ENCODE measurements around the gene SSTR3. TPM values are rescaled to one million over a fixed set of nuclear protein-coding genes. Genes with fewer than 3 reads are reported as not detected.

Gene SSTR3
- total and polyA plus RNA-seq, 10 of the 15 experiments (the other 5 are each of a cell fraction or from before 2014, with no cell fraction given), result 0.03 to 4.5 (median 2.4) TPM

- no peak for TF ChIP-seq RELA (IDR thresholded peaks at IDR 0.05; ENCODE audit: borderline replicate concordance, partially characterized antibody)
- TF ChIP-seq, protein P1, sequence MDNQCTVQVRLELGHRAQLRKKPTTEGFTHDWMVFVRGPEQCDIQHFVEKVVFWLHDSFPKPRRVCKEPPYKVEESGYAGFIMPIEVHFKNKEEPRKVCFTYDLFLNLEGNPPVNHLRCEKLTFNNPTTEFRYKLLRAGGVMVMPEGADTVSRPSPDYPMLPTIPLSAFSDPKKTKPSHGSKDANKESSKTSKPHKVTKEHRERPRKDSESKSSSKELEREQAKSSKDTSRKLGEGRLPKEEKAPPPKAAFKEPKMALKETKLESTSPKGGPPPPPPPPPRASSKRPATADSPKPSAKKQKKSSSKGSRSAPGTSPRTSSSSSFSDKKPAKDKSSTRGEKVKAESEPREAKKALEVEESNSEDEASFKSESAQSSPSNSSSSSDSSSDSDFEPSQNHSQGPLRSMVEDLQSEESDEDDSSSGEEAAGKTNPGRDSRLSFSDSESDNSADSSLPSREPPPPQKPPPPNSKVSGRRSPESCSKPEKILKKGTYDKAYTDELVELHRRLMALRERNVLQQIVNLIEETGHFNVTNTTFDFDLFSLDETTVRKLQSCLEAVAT (IDR thresholded peaks at IDR 0.05), result peak; percentile 98
- TF ChIP-seq, protein P2, sequence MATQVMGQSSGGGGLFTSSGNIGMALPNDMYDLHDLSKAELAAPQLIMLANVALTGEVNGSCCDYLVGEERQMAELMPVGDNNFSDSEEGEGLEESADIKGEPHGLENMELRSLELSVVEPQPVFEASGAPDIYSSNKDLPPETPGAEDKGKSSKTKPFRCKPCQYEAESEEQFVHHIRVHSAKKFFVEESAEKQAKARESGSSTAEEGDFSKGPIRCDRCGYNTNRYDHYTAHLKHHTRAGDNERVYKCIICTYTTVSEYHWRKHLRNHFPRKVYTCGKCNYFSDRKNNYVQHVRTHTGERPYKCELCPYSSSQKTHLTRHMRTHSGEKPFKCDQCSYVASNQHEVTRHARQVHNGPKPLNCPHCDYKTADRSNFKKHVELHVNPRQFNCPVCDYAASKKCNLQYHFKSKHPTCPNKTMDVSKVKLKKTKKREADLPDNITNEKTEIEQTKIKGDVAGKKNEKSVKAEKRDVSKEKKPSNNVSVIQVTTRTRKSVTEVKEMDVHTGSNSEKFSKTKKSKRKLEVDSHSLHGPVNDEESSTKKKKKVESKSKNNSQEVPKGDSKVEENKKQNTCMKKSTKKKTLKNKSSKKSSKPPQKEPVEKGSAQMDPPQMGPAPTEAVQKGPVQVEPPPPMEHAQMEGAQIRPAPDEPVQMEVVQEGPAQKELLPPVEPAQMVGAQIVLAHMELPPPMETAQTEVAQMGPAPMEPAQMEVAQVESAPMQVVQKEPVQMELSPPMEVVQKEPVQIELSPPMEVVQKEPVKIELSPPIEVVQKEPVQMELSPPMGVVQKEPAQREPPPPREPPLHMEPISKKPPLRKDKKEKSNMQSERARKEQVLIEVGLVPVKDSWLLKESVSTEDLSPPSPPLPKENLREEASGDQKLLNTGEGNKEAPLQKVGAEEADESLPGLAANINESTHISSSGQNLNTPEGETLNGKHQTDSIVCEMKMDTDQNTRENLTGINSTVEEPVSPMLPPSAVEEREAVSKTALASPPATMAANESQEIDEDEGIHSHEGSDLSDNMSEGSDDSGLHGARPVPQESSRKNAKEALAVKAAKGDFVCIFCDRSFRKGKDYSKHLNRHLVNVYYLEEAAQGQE (IDR thresholded peaks at IDR 0.05; ENCODE audit: low read depth, low read length), result no peak
- TF ChIP-seq CHD1 (IDR thresholded peaks at IDR 0.05; ENCODE audit: low read depth, low read length), result no peak
- TF ChIP-seq YBX1 (IDR thresholded peaks at IDR 0.05), result 0 out of 2 replicates have a peak, but pooled peaks have one; percentile 6
- TF ChIP-seq, protein P3, sequence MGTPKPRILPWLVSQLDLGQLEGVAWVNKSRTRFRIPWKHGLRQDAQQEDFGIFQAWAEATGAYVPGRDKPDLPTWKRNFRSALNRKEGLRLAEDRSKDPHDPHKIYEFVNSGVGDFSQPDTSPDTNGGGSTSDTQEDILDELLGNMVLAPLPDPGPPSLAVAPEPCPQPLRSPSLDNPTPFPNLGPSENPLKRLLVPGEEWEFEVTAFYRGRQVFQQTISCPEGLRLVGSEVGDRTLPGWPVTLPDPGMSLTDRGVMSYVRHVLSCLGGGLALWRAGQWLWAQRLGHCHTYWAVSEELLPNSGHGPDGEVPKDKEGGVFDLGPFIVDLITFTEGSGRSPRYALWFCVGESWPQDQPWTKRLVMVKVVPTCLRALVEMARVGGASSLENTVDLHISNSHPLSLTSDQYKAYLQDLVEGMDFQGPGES (IDR thresholded peaks at IDR 0.05), result no peak
- 0 out of 2 replicates have a peak, but pooled peaks have one; percentile 11 for TF ChIP-seq IRF4 (IDR thresholded peaks at IDR 0.05; ENCODE audit: low read depth, low read length)
- TF ChIP-seq SMARCA5 (IDR thresholded peaks at IDR 0.05), result no peak
- no peak for TF ChIP-seq FOS (IDR thresholded peaks at IDR 0.05; ENCODE audit: borderline replicate concordance, extremely low read depth, insufficient read length)
- TF ChIP-seq POLR2AphosphoS2 (IDR thresholded peaks at IDR 0.05; ENCODE audit: low read depth, low read length), result no peak
- TF ChIP-seq, protein P4, sequence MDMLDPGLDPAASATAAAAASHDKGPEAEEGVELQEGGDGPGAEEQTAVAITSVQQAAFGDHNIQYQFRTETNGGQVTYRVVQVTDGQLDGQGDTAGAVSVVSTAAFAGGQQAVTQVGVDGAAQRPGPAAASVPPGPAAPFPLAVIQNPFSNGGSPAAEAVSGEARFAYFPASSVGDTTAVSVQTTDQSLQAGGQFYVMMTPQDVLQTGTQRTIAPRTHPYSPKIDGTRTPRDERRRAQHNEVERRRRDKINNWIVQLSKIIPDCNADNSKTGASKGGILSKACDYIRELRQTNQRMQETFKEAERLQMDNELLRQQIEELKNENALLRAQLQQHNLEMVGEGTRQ (IDR thresholded peaks at IDR 0.05; ENCODE audit: borderline replicate concordance, low read depth, low read length), result no peak
- TF ChIP-seq ZNF384 (IDR thresholded peaks at IDR 0.05; ENCODE audit: borderline replicate concordance, low read depth, low read length), result no peak
- no peak for TF ChIP-seq SREBF1 (IDR thresholded peaks at IDR 0.05; ENCODE audit: low read length)
- TF ChIP-seq E4F1 (IDR thresholded peaks at IDR 0.05; ENCODE audit: borderline replicate concordance, partially characterized antibody), result no peak
- TF ChIP-seq EED (IDR thresholded peaks at IDR 0.05; ENCODE audit: low read depth), result peak; percentile 86
- no peak; the same call in 1 of the 2 replicates for TF ChIP-seq JUNB (IDR thresholded peaks at IDR 0.05)
- no peak for TF ChIP-seq NR2C1 (IDR thresholded peaks at IDR 0.05)
- no peak for TF ChIP-seq HDAC6 (IDR thresholded peaks at IDR 0.05; ENCODE audit: unreplicated experiment)
- TF ChIP-seq, protein P5, sequence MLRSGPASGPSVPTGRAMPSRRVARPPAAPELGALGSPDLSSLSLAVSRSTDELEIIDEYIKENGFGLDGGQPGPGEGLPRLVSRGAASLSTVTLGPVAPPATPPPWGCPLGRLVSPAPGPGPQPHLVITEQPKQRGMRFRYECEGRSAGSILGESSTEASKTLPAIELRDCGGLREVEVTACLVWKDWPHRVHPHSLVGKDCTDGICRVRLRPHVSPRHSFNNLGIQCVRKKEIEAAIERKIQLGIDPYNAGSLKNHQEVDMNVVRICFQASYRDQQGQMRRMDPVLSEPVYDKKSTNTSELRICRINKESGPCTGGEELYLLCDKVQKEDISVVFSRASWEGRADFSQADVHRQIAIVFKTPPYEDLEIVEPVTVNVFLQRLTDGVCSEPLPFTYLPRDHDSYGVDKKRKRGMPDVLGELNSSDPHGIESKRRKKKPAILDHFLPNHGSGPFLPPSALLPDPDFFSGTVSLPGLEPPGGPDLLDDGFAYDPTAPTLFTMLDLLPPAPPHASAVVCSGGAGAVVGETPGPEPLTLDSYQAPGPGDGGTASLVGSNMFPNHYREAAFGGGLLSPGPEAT (IDR thresholded peaks at IDR 0.05; ENCODE audit: low read depth), result peak; percentile 88
Observed at GRCh38 chr22:37218771-37219411, 6.6 kb upstream of the SSTR3 start (continued).

All from GM12878 (cell line).